ENCODE measurements around the gene SORCS2. TPM values are rescaled to one million over a fixed set of nuclear protein-coding genes. Genes with fewer than 3 reads are reported as not detected.
"Not testable (repeated sequence)": the region's sequence is repeated elsewhere in the genome, so short reads cannot be mapped to it uniquely, and the experiment has no call there.

SORCS2 gene
- total RNA-seq, 2 donors from 2014 or later, result 1.0 to 4.4 TPM

- H3K36me3 ChIP-seq, result no peaks in the 10 kb centered on the region
- DNase-seq (ENCODE audit: low spot score), result no peak
- H3K27ac ChIP-seq, result no peak overlapping the region
- H3K4me1 ChIP-seq (replicated peaks), result no peaks in the 10 kb centered on the region
- no peaks in the 10 kb centered on the region for H3K27me3 ChIP-seq (replicated peaks; ENCODE audit: insufficient read depth)
- intact Hi-C loops (cut with DNase I), result no loop called here
- H3K9me3 ChIP-seq, result no peaks in the 10 kb centered on the region
- WGBS, result 83% methylated on average over 6 of the region's 6 CpGs
- no peak overlapping the region for H3K4me3 ChIP-seq
- TF ChIP-seq POLR2A (IDR thresholded peaks at IDR 0.05) (no peak), POLR2AphosphoS5 (IDR thresholded peaks at IDR 0.05) (no peak)
- TF ChIP-seq, protein P1, sequence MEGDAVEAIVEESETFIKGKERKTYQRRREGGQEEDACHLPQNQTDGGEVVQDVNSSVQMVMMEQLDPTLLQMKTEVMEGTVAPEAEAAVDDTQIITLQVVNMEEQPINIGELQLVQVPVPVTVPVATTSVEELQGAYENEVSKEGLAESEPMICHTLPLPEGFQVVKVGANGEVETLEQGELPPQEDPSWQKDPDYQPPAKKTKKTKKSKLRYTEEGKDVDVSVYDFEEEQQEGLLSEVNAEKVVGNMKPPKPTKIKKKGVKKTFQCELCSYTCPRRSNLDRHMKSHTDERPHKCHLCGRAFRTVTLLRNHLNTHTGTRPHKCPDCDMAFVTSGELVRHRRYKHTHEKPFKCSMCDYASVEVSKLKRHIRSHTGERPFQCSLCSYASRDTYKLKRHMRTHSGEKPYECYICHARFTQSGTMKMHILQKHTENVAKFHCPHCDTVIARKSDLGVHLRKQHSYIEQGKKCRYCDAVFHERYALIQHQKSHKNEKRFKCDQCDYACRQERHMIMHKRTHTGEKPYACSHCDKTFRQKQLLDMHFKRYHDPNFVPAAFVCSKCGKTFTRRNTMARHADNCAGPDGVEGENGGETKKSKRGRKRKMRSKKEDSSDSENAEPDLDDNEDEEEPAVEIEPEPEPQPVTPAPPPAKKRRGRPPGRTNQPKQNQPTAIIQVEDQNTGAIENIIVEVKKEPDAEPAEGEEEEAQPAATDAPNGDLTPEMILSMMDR (IDR thresholded peaks at IDR 0.05), result no peak
Measured at GRCh38 chr4:7451800-7452199, 259.5 kb downstream of the SORCS2 start.

DNA sequence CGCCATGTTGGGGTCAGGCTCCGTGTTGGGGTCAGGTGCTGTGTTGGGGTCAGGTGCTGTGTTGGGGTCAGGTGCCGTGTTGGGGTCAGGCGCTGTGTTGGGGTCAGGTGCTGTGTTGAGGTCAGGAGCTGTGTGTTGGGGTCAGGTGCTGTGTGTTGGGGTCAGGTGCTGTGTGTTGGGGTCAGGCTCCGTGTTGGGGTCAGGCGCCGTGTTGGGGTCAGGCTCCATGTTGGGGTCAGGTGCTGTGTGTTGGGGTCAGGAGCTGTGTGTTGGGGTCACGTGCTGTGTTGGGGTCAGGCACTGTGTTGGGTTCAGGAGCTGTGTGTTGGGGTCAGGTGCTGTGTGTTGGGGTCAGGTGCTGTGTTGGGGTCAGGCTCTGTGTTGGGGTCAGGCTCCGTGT is 260.5 kb downstream of the SORCS2 start:
- H3K27ac ChIP-seq; intact Hi-C loops (cut with DNase I); H3K4me3 ChIP-seq; H3K9me3 ChIP-seq; H3K36me3 ChIP-seq; H3K27me3 ChIP-seq (replicated peaks; ENCODE audit: insufficient read depth); DNase-seq (ENCODE audit: low spot score); H3K4me1 ChIP-seq (replicated peaks): not testable (repeated sequence)
- 82% methylated on average over 9 of the region's 9 CpGs for WGBS

- Histone ChIP-seq H3K4me3 (no peak overlapping the region), H3K36me3 (no peaks in the 10 kb centered on the region), H3K4me1 (replicated peaks) (no peaks in the 10 kb centered on the region), H3K9me3 (no peaks in the 10 kb centered on the region), H3K27ac (no peak overlapping the region), H3K27me3 (replicated peaks; ENCODE audit: insufficient read depth) (no peaks in the 10 kb centered on the region)
- DNase-seq (ENCODE audit: low spot score), result no peak
- TF ChIP-seq POLR2AphosphoS5 (IDR thresholded peaks at IDR 0.05) (no peak), POLR2A (IDR thresholded peaks at IDR 0.05) (no peak)
- TF ChIP-seq, protein P1 (IDR thresholded peaks at IDR 0.05), result no peak
- intact Hi-C loops (cut with DNase I), result no loop called here
- 84% methylated on average over 16 of the region's 16 CpGs for WGBS
Measured at GRCh38 chr4:7457201-7458065, 265.1 kb downstream of the SORCS2 start.

DNA sequence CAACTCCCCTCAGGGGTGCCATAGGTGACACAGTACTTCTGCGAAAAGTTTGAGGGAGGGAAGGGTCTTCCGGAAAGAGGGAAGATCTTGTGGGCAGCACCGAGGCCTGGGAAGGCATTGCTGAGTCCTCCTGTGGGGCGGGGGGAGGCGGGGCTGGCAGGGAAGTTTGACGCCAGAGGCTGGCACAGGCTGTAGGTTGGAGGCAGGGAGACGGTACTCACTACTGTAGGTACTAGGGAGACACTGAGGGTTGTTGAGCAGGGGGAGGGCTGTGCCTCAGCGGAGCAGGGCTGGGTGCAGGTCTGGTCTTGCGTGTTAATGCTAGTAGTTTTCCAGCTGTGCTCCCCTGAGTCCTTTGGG is 265.7 kb downstream of the SORCS2 start:
- 78% methylated on average over 9 of the region's 9 CpGs for WGBS
- no peak overlapping the region for H3K27ac ChIP-seq
- H3K4me3 ChIP-seq, result no peak overlapping the region
- no peaks in the 10 kb centered on the region for H3K4me1 ChIP-seq (replicated peaks)
- no peaks in the 10 kb centered on the region for H3K9me3 ChIP-seq
- no peaks in the 10 kb centered on the region for H3K36me3 ChIP-seq
- DNase-seq (ENCODE audit: low spot score), result no peak
- TF ChIP-seq POLR2AphosphoS5 (IDR thresholded peaks at IDR 0.05) (no peak), POLR2A (IDR thresholded peaks at IDR 0.05) (no peak)
- TF ChIP-seq, protein P1 (IDR thresholded peaks at IDR 0.05), result no peak
- intact Hi-C loops (cut with DNase I), result no loop called here
- no peaks in the 10 kb centered on the region for H3K27me3 ChIP-seq (replicated peaks; ENCODE audit: insufficient read depth)

DNA sequence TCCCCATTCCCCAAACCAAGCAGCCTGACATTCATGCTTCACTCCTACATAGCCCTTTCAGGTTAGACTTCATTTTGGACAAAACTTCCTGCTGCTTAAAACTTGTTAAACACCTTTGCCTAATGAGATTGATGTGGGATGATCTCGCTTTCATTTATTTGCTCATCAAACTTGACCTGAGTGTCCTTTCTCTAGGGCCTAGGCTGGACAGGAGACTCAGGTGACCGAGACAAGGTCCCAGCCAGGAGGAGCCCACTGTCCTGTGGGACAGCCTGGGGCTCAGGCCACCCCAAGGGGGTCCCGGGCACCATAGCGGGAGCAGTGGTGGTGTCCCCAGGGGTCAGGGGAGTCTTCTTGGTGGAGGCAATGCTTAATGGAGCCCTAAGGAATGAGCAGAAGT is 266.1 kb downstream of the SORCS2 start:
- no peak overlapping the region for H3K4me3 ChIP-seq
- 93% methylated on average over 4 of the region's 4 CpGs for WGBS
- no peaks in the 10 kb centered on the region for H3K27me3 ChIP-seq (replicated peaks; ENCODE audit: insufficient read depth)
- no peaks in the 10 kb centered on the region for H3K4me1 ChIP-seq (replicated peaks)
- no peaks in the 10 kb centered on the region for H3K36me3 ChIP-seq
- TF ChIP-seq, protein P1 (IDR thresholded peaks at IDR 0.05), result no peak
- TF ChIP-seq POLR2AphosphoS5 (IDR thresholded peaks at IDR 0.05) (no peak), POLR2A (IDR thresholded peaks at IDR 0.05) (no peak)
- H3K27ac ChIP-seq, result no peak overlapping the region
- no peaks in the 10 kb centered on the region for H3K9me3 ChIP-seq
- DNase-seq (ENCODE audit: low spot score), result no peak
- intact Hi-C loops (cut with DNase I), result no loop called here

Measured in prostate gland (tissue), 2 donors.